Measurements from ENCODE around the gene CDH26. TPM values are rescaled to one million over a fixed set of nuclear protein-coding genes. Genes with fewer than 3 reads are reported as not detected.

The CDH26 gene
- total RNA-seq, 1 experiment from 2014 or later, result 1.0 TPM

- Mint-ChIP-seq H3K27ac (no peak overlapping the region), H3K36me3 (no peaks in the 10 kb centered on the region), H3K27me3 (ENCODE audit: low read depth) (peaks cover 6% of the 10 kb centered on the region), H3K4me1 (peaks cover 6% of the 10 kb centered on the region), H3K9me3 (no peaks in the 10 kb centered on the region), H3K4me3 (no peak overlapping the region)
- ChIA-PET CTCF (no interaction called here), POLR2A (no interaction called here)
- TF ChIP-seq ZNF219 (CRISPR knock-in tag; IDR thresholded peaks at IDR 0.05; ENCODE audit: borderline replicate concordance) (no peak), MLX (CRISPR knock-in tag; IDR thresholded peaks at IDR 0.05) (no peak), FOXJ3 (CRISPR knock-in tag; IDR thresholded peaks at IDR 0.05; ENCODE audit: borderline replicate concordance) (no peak), CBFB (CRISPR knock-in tag; IDR thresholded peaks at IDR 0.05; ENCODE audit: low read depth) (no peak), JUN (CRISPR knock-in tag; IDR thresholded peaks at IDR 0.05) (no peak), STAT6 (CRISPR knock-in tag; conservative IDR thresholded peaks at IDR 0.05; ENCODE audit: low read depth) (no peak), TEAD1 (CRISPR knock-in tag; IDR thresholded peaks at IDR 0.05) (no peak), TP53 (CRISPR knock-in tag; IDR thresholded peaks at IDR 0.05) (no peak), ZNF263 (CRISPR knock-in tag; IDR thresholded peaks at IDR 0.05; ENCODE audit: low read depth) (no peak), ZMAT4 (CRISPR knock-in tag; IDR thresholded peaks at IDR 0.05) (no peak), ELF4 (CRISPR knock-in tag; IDR thresholded peaks at IDR 0.05; ENCODE audit: low read depth) (no peak), SOX15 (CRISPR knock-in tag; IDR thresholded peaks at IDR 0.05) (no peak), SP1 (CRISPR knock-in tag; conservative IDR thresholded peaks at IDR 0.05) (no peak), JAZF1 (CRISPR knock-in tag; IDR thresholded peaks at IDR 0.05) (no peak), NR1H2 (CRISPR knock-in tag; IDR thresholded peaks at IDR 0.05) (no peak), EMX1 (CRISPR knock-in tag; IDR thresholded peaks at IDR 0.05) (no peak), NR2C2 (CRISPR knock-in tag; IDR thresholded peaks at IDR 0.05) (no peak)
- ATAC-seq, result no peak
- DNase-seq (ENCODE audit: low spot score), result no peak
Observed at GRCh38 chr20:59961423-59961822, 3.2 kb downstream of the CDH26 start.

GRCh38 chr20:59962155-59962554, 3.9 kb downstream of the CDH26 start:
- Mint-ChIP-seq H3K27ac (no peak overlapping the region), H3K36me3 (no peaks in the 10 kb centered on the region), H3K27me3 (ENCODE audit: low read depth) (peaks cover 7% of the 10 kb centered on the region), H3K9me3 (no peaks in the 10 kb centered on the region), H3K4me1 (peaks cover 6% of the 10 kb centered on the region), H3K4me3 (no peak overlapping the region)
- POLR2A ChIA-PET, result no interaction called here
- CTCF ChIA-PET, result no interaction called here
- DNase-seq (ENCODE audit: low spot score), result no peak
- no peak for ATAC-seq
- TF ChIP-seq ATF3 (CRISPR knock-in tag; conservative IDR thresholded peaks at IDR 0.05) (no peak), JAZF1 (CRISPR knock-in tag; IDR thresholded peaks at IDR 0.05) (no peak), ETV6 (CRISPR knock-in tag; IDR thresholded peaks at IDR 0.05) (no peak), RORB (CRISPR knock-in tag; IDR thresholded peaks at IDR 0.05) (no peak), ZNF396 (CRISPR knock-in tag; IDR thresholded peaks at IDR 0.05; ENCODE audit: borderline replicate concordance) (no peak), FOXK1 (CRISPR knock-in tag; IDR thresholded peaks at IDR 0.05) (no peak), ARID4B (CRISPR knock-in tag; IDR thresholded peaks at IDR 0.05; ENCODE audit: borderline replicate concordance) (no peak), ELF4 (CRISPR knock-in tag; IDR thresholded peaks at IDR 0.05; ENCODE audit: low read depth) (no peak), NR2C2 (CRISPR knock-in tag; IDR thresholded peaks at IDR 0.05) (no peak), ATF2 (CRISPR knock-in tag; IDR thresholded peaks at IDR 0.05; ENCODE audit: borderline replicate concordance, low read depth) (no peak), ZBTB21 (CRISPR knock-in tag; IDR thresholded peaks at IDR 0.05; ENCODE audit: borderline replicate concordance) (no peak), USF1 (CRISPR knock-in tag; IDR thresholded peaks at IDR 0.05) (no peak), GRHL2 (CRISPR knock-in tag; IDR thresholded peaks at IDR 0.05; ENCODE audit: insufficient replicate concordance, severe bottlenecking) (no peak)

Data from WTC11 (cell line).